Measurements from ENCODE around the gene IGSF3.

Gene IGSF3

GRCh38 chr1:116710420-116711262, 43.1 kb upstream of the IGSF3 start:
- TF ChIP-seq, protein P1, sequence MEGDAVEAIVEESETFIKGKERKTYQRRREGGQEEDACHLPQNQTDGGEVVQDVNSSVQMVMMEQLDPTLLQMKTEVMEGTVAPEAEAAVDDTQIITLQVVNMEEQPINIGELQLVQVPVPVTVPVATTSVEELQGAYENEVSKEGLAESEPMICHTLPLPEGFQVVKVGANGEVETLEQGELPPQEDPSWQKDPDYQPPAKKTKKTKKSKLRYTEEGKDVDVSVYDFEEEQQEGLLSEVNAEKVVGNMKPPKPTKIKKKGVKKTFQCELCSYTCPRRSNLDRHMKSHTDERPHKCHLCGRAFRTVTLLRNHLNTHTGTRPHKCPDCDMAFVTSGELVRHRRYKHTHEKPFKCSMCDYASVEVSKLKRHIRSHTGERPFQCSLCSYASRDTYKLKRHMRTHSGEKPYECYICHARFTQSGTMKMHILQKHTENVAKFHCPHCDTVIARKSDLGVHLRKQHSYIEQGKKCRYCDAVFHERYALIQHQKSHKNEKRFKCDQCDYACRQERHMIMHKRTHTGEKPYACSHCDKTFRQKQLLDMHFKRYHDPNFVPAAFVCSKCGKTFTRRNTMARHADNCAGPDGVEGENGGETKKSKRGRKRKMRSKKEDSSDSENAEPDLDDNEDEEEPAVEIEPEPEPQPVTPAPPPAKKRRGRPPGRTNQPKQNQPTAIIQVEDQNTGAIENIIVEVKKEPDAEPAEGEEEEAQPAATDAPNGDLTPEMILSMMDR (IDR thresholded peaks at IDR 0.05; ENCODE audit: insufficient read depth, low read depth, low read length, missing control alignments), result no peak
- H3K4me3 ChIP-seq (ENCODE audit: low read depth, low read length), result no peak overlapping the region
- DNase-seq (ENCODE audit: low read depth), result no peak

- DNase-seq (ENCODE audit: low read depth), result no peak
- H3K4me3 ChIP-seq (ENCODE audit: low read depth, low read length), result no peak overlapping the region
- TF ChIP-seq, protein P1 (IDR thresholded peaks at IDR 0.05; ENCODE audit: insufficient read depth, low read depth, low read length, missing control alignments), result no peak
These were observed 42.2 kb upstream of the IGSF3 start for GRCh38 chr1:116709666-116710167.

- no peak for DNase-seq (ENCODE audit: low read depth)
- no peak overlapping the region for H3K4me3 ChIP-seq (ENCODE audit: low read depth, low read length)
- TF ChIP-seq, protein P1 (IDR thresholded peaks at IDR 0.05; ENCODE audit: insufficient read depth, low read depth, low read length, missing control alignments), result no peak
These were observed 40.8 kb upstream of the IGSF3 start for GRCh38 chr1:116708255-116708900.

DNA sequence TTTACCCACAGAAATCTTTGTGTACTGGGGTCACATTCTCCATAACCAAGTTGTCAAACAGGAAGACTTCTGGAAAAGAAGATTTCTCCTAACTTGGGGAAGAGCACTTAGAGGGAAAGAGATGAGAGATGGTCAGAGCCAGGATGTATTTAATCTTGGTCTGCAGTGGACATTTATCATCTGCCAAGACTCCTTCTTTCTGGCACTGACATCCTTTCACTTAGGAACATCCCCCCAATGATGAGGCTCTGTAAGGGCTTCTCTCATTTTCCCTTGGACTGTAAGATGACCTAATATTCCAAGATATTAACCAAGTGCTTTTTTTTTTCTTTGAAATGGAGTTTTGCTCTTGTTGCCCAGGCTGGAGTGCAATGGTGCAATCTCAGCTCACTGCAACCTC, 39.3 kb upstream of the IGSF3 start:
- DNase-seq (ENCODE audit: low read depth), result no peak
- no peak overlapping the region for H3K4me3 ChIP-seq (ENCODE audit: low read depth, low read length)
- TF ChIP-seq, protein P1 (IDR thresholded peaks at IDR 0.05; ENCODE audit: insufficient read depth, low read depth, low read length, missing control alignments), result no peak

DNA sequence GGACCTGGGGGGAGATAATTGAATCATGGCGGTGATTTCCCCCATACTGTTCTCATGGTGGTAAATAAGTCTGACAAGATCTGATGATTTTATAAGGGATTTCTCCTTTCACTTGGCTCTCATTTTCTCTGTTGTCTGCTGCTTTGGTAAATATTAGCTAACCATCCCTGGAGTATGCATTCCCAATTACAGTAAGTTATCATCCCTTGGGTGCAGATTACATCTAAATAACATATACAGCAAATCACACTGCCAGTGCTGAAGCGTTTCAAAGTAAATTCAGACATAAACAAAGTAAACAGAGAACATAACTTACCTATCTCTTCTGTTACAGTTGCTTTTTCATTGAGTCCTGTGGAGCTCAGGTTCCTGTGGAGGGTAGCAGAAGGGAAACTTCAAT, 38.6 kb upstream of the IGSF3 start:
- no peak overlapping the region for H3K4me3 ChIP-seq (ENCODE audit: low read depth, low read length)
- DNase-seq (ENCODE audit: low read depth), result no peak
- TF ChIP-seq, protein P1 (IDR thresholded peaks at IDR 0.05; ENCODE audit: insufficient read depth, low read depth, low read length, missing control alignments), result no peak

DNA sequence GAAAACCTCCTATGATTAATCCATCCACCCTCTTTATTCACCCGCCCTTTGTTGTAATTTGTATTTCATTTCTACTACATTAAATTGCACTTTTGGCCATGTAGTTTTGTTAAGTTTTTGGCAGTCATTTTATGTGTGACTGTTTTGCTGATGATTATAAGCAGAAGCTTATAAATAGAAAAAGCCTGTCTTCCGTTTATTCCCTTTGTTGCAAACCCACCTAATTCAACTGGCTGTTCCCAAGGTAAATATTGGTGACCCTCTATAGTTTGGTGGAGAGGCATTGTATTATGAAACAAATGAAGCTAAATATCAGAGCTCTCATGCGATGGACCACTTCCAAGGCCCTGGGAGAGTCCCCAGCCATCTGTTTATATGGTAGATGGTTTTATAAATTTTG, 36.7 kb upstream of the IGSF3 start:
- DNase-seq (ENCODE audit: low read depth), result no peak
- no peak overlapping the region for H3K4me3 ChIP-seq (ENCODE audit: low read depth, low read length)
- TF ChIP-seq, protein P1 (IDR thresholded peaks at IDR 0.05; ENCODE audit: insufficient read depth, low read depth, low read length, missing control alignments), result no peak

All from GM12865 (cell line).